Thymus (tissue), 11 donors: ENCODE results near the gene NCR3LG1. TPM values are rescaled to one million over a fixed set of nuclear protein-coding genes. Genes with fewer than 3 reads are reported as not detected.
"Not testable (repeated sequence)": the region's sequence is repeated elsewhere in the genome, so short reads cannot be mapped to it uniquely, and the experiment has no call there.

Experiments used
- DNase-seq, 9 donors: peaks; one replicate each; pipeline ENCODE4 v3.0.0-alpha.2; 2013; ENCODE audit warnings: low spot score in 9 of 9, low read depth in 6 of 9, missing footprints in 1 of 9
- H3K27ac ChIP-seq, 2 donors: one replicate each; pipeline ENCODE4 v1.5.1; 2013; ENCODE audit warnings: control low read depth in 1 of 2, low read depth in 1 of 2, low read length in 1 of 2, mild to moderate bottlenecking in 1 of 2, moderate library complexity in 1 of 2
- H3K27me3 ChIP-seq, 2 donors: one replicate each; pipeline ENCODE4 v1.5.1; 2013; ENCODE audit warnings: low read length in 1 of 2; ENCODE audit not compliant: control insufficient read depth in 2 of 2, insufficient read depth in 1 of 2
- H3K36me3 ChIP-seq, 2 donors: one replicate each; pipeline ENCODE4 v1.5.1; 2013; ENCODE audit warnings: low read length in 1 of 2, mild to moderate bottlenecking in 1 of 2, moderate library complexity in 1 of 2; ENCODE audit not compliant: control insufficient read depth in 2 of 2, insufficient read depth in 2 of 2
- H3K4me1 ChIP-seq, 2 donors: one replicate each; pipeline ENCODE4 v1.5.1; 2013; ENCODE audit warnings: low read length in 2 of 2; ENCODE audit not compliant: control insufficient read depth in 2 of 2, insufficient read depth in 2 of 2
- H3K4me3 ChIP-seq, 2 donors: one replicate each; pipeline ENCODE4 v1.5.1; 2013; ENCODE audit warnings: low read length in 2 of 2, control low read depth in 1 of 2, mild to moderate bottlenecking in 1 of 2
- H3K9me3 ChIP-seq, 2 donors: one replicate each; pipeline ENCODE4 v1.5.1; 2013; ENCODE audit warnings: low read length in 1 of 2, mild to moderate bottlenecking in 1 of 2; ENCODE audit not compliant: control insufficient read depth in 2 of 2, insufficient read depth in 1 of 2
- WGBS: extraction: QIAGEN DNeasy Blood & Tissue Kit; methylation state at CpG from one replicate; pipeline ENCODE4 v1.1.7; 2013; 5-methylcytosine and 5-hydroxymethylcytosine counted together
- polyA plus RNA-seq: library from polyadenylated mRNA; stranded (reverse); fragments of 200-250 nt; gene quantifications from one replicate; pipeline ENCODE4 v1.2.3, GENCODE V29; 2013
- total RNA-seq: library from RNA; stranded (reverse); fragments of 120-200 nt; gene quantifications from one replicate; pipeline ENCODE4 v1.2.4, GENCODE V29; 2013
- donor health status: healthy.

Gene NCR3LG1
- total and polyA plus RNA-seq, 2 donors: 0.37 to 1.0 TPM

GRCh38 chr11:17421781-17422180 lies 70.2 kb downstream of the NCR3LG1 start:
- Histone ChIP-seq H3K27me3 (peaks cover 0 to 4% of the 10 kb centered on the region in 2 donors), H3K4me3 (no peak overlapping the region), H3K27ac (no peak overlapping the region), H3K36me3 (no peaks in the 10 kb centered on the region), H3K9me3 (no peaks in the 10 kb centered on the region), H3K4me1 (peaks cover 2 to 24% of the 10 kb centered on the region in 2 donors)
- no peak for DNase-seq
- WGBS: 90% methylated on average over 4 of the region's 4 CpGs

GRCh38 chr11:17423533-17424310 lies 72.1 kb downstream of the NCR3LG1 start:
- no peaks in the 10 kb centered on the region for H3K9me3 ChIP-seq
- no peak for DNase-seq
- H3K27ac ChIP-seq: no peak overlapping the region
- 89% methylated on average over 11 of the region's 11 CpGs for WGBS
- peaks cover 2 to 35% of the 10 kb centered on the region in 2 donors for H3K4me1 ChIP-seq
- peaks cover 0 to 4% of the 10 kb centered on the region in 2 donors for H3K27me3 ChIP-seq
- H3K4me3 ChIP-seq: no peak overlapping the region
- H3K36me3 ChIP-seq: no peaks in the 10 kb centered on the region

GRCh38 chr11:17426233-17426632 lies 74.6 kb downstream of the NCR3LG1 start:
- WGBS: 5% methylated on average over 5 of the region's 5 CpGs
- peaks cover 2 to 46% of the 10 kb centered on the region in 2 donors for H3K4me1 ChIP-seq
- not testable (repeated sequence) for H3K36me3 ChIP-seq, H3K4me3 ChIP-seq, H3K27ac ChIP-seq, H3K9me3 ChIP-seq, H3K27me3 ChIP-seq, DNase-seq

Other genes starting within 250 kb of the NCR3LG1 start
- 18.5 TPM for gene PIK3C2A, start 143.8 kb upstream of the NCR3LG1 start, total RNA-seq
- gene PIK3C2A, start 143.8 kb upstream of the NCR3LG1 start, polyA plus RNA-seq: 12.6 TPM
- 374 TPM for gene NUCB2, start 75.1 kb upstream of the NCR3LG1 start, total RNA-seq
- 198 TPM for gene NUCB2, start 75.1 kb upstream of the NCR3LG1 start, polyA plus RNA-seq
- 0.42 TPM for gene KCNJ11, start 36.9 kb downstream of the NCR3LG1 start, total RNA-seq
- gene KCNJ11, start 36.9 kb downstream of the NCR3LG1 start, polyA plus RNA-seq: 0.32 TPM
- gene ABCC8, start 125.0 kb downstream of the NCR3LG1 start, total RNA-seq: 0.42 TPM
- gene ABCC8, start 125.0 kb downstream of the NCR3LG1 start, polyA plus RNA-seq: 0.62 TPM
- gene USH1C, start 192.6 kb downstream of the NCR3LG1 start, total RNA-seq: 0.24 TPM
- gene USH1C, start 192.6 kb downstream of the NCR3LG1 start, polyA plus RNA-seq: 0.57 TPM
- gene OTOG, start 195.5 kb downstream of the NCR3LG1 start, total RNA-seq: 0.09 TPM
- 0.05 TPM for gene OTOG, start 195.5 kb downstream of the NCR3LG1 start, polyA plus RNA-seq